Right ventricle myocardium superior (tissue), 1 donor: ENCODE data around the gene KLHL15. TPM values are rescaled to one million over a fixed set of nuclear protein-coding genes. Genes with fewer than 3 reads are reported as not detected.

ENCODE experiments used
- ATAC-seq: fragments of 200-7000 bp; cut with Tn5 transposase; one replicate; pipeline ENCODE4 v1.9.1; 2020; ENCODE audit warnings: mild to moderate bottlenecking; ENCODE audit not compliant: poor library complexity
- DNase-seq: peaks from one replicate; pipeline ENCODE4 v3.0.0-alpha.2; 2020
- intact Hi-C: fragments of 100-400 bp; cut with DNase I; formaldehyde crosslinking; loops from one replicate; pipeline ENCODE4 v1.11.2; 2022
- total RNA-seq: library from RNA; stranded (reverse); fragmentation: NEBNext Ultra II Directional; extraction: Animal tissue kit (Norgen Biotek cat#: 25700); gene quantifications from one replicate; pipeline ENCODE4 v1.2.1, GENCODE V29; 2021
- donor health status: DM: no; HTN: yes; CAD: no; lungs with severe emphysema.

KLHL15 gene
- total RNA-seq, 1 donor from 2014 or later = 5.8 TPM

- ATAC-seq (no peak), DNase-seq (no peak)
- intact Hi-C loops = no loop called here
Observed at GRCh38 chrX:23964191-23964590, 62.8 kb downstream of the KLHL15 start.

GRCh38 chrX:23959781-23960180, 67.2 kb downstream of the KLHL15 start:
- no peak for ATAC-seq
- no peak for DNase-seq
- intact Hi-C loops = no loop called here

- no peak for ATAC-seq
- intact Hi-C loops = no loop called here
- no peak for DNase-seq
Observed at GRCh38 chrX:23954396-23954795, 72.6 kb downstream of the KLHL15 start.

GRCh38 chrX:23953908-23954269, 73.1 kb downstream of the KLHL15 start:
- DNase-seq (no peak), ATAC-seq (no peak)
- intact Hi-C loops = no loop called here

GRCh38 chrX:23952984-23953907, 73.7 kb downstream of the KLHL15 start:
- intact Hi-C loops = no loop called here
- ATAC-seq (no peak), DNase-seq (no peak)

GRCh38 chrX:23952391-23952790, 74.6 kb downstream of the KLHL15 start:
- intact Hi-C loops = no loop called here
- no peak for ATAC-seq

GRCh38 chrX:23945206-23945605, 81.8 kb downstream of the KLHL15 start:
- no peak for DNase-seq
- intact Hi-C loops = no loop called here
- no peak for ATAC-seq

More at GRCh38 chrX:23952391-23952790, 74.6 kb downstream of the KLHL15 start:
- DNase-seq = no peak

GRCh38 chrX:23944234-23944633, 82.8 kb downstream of the KLHL15 start:
- DNase-seq (no peak), ATAC-seq (no peak)
- intact Hi-C loops = no loop called here

- DNase-seq (no peak), ATAC-seq (no peak)
- intact Hi-C loops = no loop called here
Observed at GRCh38 chrX:23939203-23939602, 87.8 kb downstream of the KLHL15 start.

- ATAC-seq (no peak), DNase-seq (no peak)
- intact Hi-C loops = no loop called here
Observed at GRCh38 chrX:23938690-23939089, 88.3 kb downstream of the KLHL15 start.

GRCh38 chrX:23937100-23937499, 89.9 kb downstream of the KLHL15 start:
- intact Hi-C loops = no loop called here
- DNase-seq = no peak
- no peak for ATAC-seq

- intact Hi-C loops = no loop called here
- DNase-seq (no peak), ATAC-seq (no peak)
Observed at GRCh38 chrX:23936180-23936579, 90.8 kb downstream of the KLHL15 start.

- ATAC-seq (no peak), DNase-seq (no peak)
- intact Hi-C loops = no loop called here
Observed at GRCh38 chrX:23935106-23935505, 91.9 kb downstream of the KLHL15 start.

Other genes with a start within 250 kb of the KLHL15 start
- 111 TPM for gene SAT1, start 244.0 kb downstream of the KLHL15 start, total RNA-seq
- gene APOO, start 119.2 kb downstream of the KLHL15 start, total RNA-seq = 112 TPM
- gene CXorf58, start 119.2 kb downstream of the KLHL15 start, total RNA-seq = 0.22 TPM
- gene EIF2S3, start 27.8 kb upstream of the KLHL15 start, total RNA-seq = 64.4 TPM
- gene ZFX, start 122.5 kb upstream of the KLHL15 start, total RNA-seq = 32.9 TPM